ENCODE data around the gene EDEM1. TPM values are rescaled to one million over a fixed set of nuclear protein-coding genes. Genes with fewer than 3 reads are reported as not detected.

EDEM1 gene
- total and polyA plus RNA-seq, 2 experiments from 2014 or later: 17.3 to 24.3 TPM

GRCh38 chr3:5254281-5255048 is 67.0 kb downstream of the EDEM1 start:
- Histone ChIP-seq H3K4me2 (ENCODE audit: unreplicated experiment) (no peak overlapping the region), H4K20me1 (ENCODE audit: insufficient read depth) (no peaks in the 10 kb centered on the region), H3F3A (ENCODE audit: insufficient read depth) (no peaks in the 10 kb centered on the region), H3K4me1 (ENCODE audit: insufficient read depth) (no peaks in the 10 kb centered on the region), H3K9ac (no peak overlapping the region), H2AFZ (no peak overlapping the region), H3K36me3 (ENCODE audit: low read depth) (no peaks in the 10 kb centered on the region), H3K27me3 (replicated peaks; ENCODE audit: insufficient read depth) (peaks cover 6% of the 10 kb centered on the region; the same call in 1 of the 2 replicates), H3K79me2 (ENCODE audit: insufficient read depth) (no peaks in the 10 kb centered on the region), H3K9me2 (ENCODE audit: insufficient read depth) (no peaks in the 10 kb centered on the region), H3K27ac (no peak overlapping the region), H3K4me3 (no peak overlapping the region), H3K9me3 (ENCODE audit: low read depth) (no peaks in the 10 kb centered on the region)
- in situ Hi-C loops (cut with MboI): no loop called here
- TF ChIP-seq EZH2 (IDR thresholded peaks at IDR 0.05; ENCODE audit: insufficient read depth, poor library complexity, severe bottlenecking): no peak
- no peak for TF ChIP-seq EZH2phosphoT487 (IDR thresholded peaks at IDR 0.05; ENCODE audit: insufficient read depth, low read depth)
- no peak for DNase-seq
- 53 to 56% methylated on average over 12 of the region's 12 CpGs for WGBS, 2 experiments (ENCODE audit: low coverage in 1 of 2, low lambda C conversion rate in 2 of 2, missing lambda C conversion rate in 2 of 2)

DNA sequence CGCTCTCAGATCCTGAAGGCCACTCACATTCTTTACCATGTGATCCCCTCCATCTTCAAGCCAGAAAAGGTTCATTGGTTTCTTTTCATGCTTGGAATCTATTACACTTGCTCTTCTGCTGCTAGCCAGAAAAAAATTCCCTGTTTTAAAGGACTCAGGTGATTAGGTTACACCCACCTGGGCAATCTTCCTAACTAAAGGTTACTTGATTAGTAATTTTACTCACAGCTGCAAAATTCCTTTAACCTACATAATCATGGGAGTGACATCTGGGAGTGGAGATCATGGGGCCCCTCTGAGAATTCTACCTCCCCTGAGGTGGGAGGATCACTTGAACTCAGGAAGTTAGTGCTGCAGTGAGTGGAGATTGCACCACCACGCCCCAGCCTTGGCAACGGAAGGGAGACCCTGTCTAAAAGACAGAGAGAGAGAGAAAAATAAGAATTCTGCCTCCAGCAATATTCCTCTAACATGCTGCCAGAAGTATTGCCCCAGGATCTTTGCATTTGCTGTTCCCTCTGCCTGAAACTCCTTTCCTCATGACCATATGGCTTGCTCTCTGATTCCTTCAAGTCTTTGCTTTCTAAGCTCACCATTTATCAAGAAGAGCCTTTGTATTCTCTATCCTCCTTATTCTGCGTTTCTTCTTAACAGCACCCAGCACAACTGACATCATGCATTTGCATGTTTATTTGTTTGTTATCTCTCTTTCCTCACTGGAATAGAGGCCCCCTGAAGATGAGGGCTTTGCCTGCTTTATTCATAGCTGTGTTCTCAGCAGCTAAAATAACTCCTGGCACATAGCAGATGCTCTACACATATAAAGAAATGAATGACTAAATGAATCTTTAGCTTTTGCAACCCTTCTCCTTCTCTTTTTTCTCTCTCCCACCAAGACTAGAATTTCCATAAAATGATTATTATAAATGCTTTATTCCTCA is 68.2 kb downstream of the EDEM1 start:
- H3K27me3 ChIP-seq (replicated peaks; ENCODE audit: insufficient read depth): peaks cover 6% of the 10 kb centered on the region; the same call in 1 of the 2 replicates
- H3K79me2 ChIP-seq (ENCODE audit: insufficient read depth): no peaks in the 10 kb centered on the region
- H3K4me2 ChIP-seq (ENCODE audit: unreplicated experiment): no peak overlapping the region
- no peaks in the 10 kb centered on the region for H3K9me2 ChIP-seq (ENCODE audit: insufficient read depth)
- TF ChIP-seq EZH2 (IDR thresholded peaks at IDR 0.05; ENCODE audit: insufficient read depth, poor library complexity, severe bottlenecking): no peak
- no peak for TF ChIP-seq EZH2phosphoT487 (IDR thresholded peaks at IDR 0.05; ENCODE audit: insufficient read depth, low read depth)
- no peak overlapping the region for H3K4me3 ChIP-seq
- H3K36me3 ChIP-seq (ENCODE audit: low read depth): no peaks in the 10 kb centered on the region
- H3F3A ChIP-seq (ENCODE audit: insufficient read depth): no peaks in the 10 kb centered on the region
- H3K4me1 ChIP-seq (ENCODE audit: insufficient read depth): no peaks in the 10 kb centered on the region
- H3K27ac ChIP-seq: no peak overlapping the region
- in situ Hi-C loops (cut with MboI): no loop called here
- H3K9ac ChIP-seq: no peak overlapping the region
- no peak for DNase-seq
- WGBS, 2 experiments (ENCODE audit: low coverage in 1 of 2, low lambda C conversion rate in 2 of 2, missing lambda C conversion rate in 2 of 2): 45 to 55% methylated on average over 4 of the region's 4 CpGs
- no peaks in the 10 kb centered on the region for H3K9me3 ChIP-seq (ENCODE audit: low read depth)
- no peaks in the 10 kb centered on the region for H4K20me1 ChIP-seq (ENCODE audit: insufficient read depth)
- no peak overlapping the region for H2AFZ ChIP-seq

- in situ Hi-C loops (cut with MboI): no loop called here
- H3K27ac ChIP-seq: no peak overlapping the region
- no peaks in the 10 kb centered on the region for H3F3A ChIP-seq (ENCODE audit: insufficient read depth)
- H4K20me1 ChIP-seq (ENCODE audit: insufficient read depth): no peaks in the 10 kb centered on the region
- peaks cover 6% of the 10 kb centered on the region; the same call in 1 of the 2 replicates for H3K27me3 ChIP-seq (replicated peaks; ENCODE audit: insufficient read depth)
- TF ChIP-seq EZH2phosphoT487 (IDR thresholded peaks at IDR 0.05; ENCODE audit: insufficient read depth, low read depth): no peak
- TF ChIP-seq EZH2 (IDR thresholded peaks at IDR 0.05; ENCODE audit: insufficient read depth, poor library complexity, severe bottlenecking): no peak
- H2AFZ ChIP-seq: no peak overlapping the region
- H3K4me1 ChIP-seq (ENCODE audit: insufficient read depth): no peaks in the 10 kb centered on the region
- no peaks in the 10 kb centered on the region for H3K9me3 ChIP-seq (ENCODE audit: low read depth)
- no peaks in the 10 kb centered on the region for H3K9me2 ChIP-seq (ENCODE audit: insufficient read depth)
- H3K4me2 ChIP-seq (ENCODE audit: unreplicated experiment): no peak overlapping the region
- H3K4me3 ChIP-seq: no peak overlapping the region
- H3K36me3 ChIP-seq (ENCODE audit: low read depth): no peaks in the 10 kb centered on the region
- no peak for DNase-seq
- no peaks in the 10 kb centered on the region for H3K79me2 ChIP-seq (ENCODE audit: insufficient read depth)
- 25 to 32% methylated on average over 3 of the region's 3 CpGs for WGBS, 2 experiments (ENCODE audit: low coverage in 1 of 2, low lambda C conversion rate in 2 of 2, missing lambda C conversion rate in 2 of 2)
- H3K9ac ChIP-seq: no peak overlapping the region
These were observed 71.0 kb downstream of the EDEM1 start for GRCh38 chr3:5258526-5258925.

DNA sequence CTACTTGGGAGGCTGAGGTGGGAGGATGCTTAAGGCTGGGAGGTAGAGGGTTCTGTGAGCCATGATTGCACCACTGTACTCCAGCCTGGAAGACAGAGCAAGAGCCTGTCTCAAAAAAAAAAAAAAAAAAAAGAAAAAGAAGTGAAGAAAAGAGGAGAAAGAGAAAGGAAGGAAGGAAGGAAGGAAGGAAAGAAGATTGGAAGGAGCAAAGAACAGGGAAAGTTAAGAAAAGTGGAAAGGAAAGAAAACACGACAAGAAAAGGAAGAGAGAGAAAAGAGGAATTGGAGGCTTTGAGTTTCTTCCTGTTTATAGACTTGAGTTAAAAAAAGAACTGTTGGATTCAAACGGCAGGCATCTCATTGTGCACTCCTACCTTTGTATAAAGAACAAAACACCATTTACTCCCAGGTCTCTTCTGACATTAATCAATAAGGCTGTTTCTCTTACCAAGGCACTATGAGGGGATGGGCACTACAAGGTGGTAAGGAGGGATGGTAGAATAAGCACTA is 73.5 kb downstream of the EDEM1 start:
- H3K4me3 ChIP-seq: no peak overlapping the region
- no peak for DNase-seq
- no peaks in the 10 kb centered on the region for H3K9me2 ChIP-seq (ENCODE audit: insufficient read depth)
- H3K9ac ChIP-seq: no peak overlapping the region
- no peak overlapping the region for H3K27ac ChIP-seq
- no peaks in the 10 kb centered on the region for H3F3A ChIP-seq (ENCODE audit: insufficient read depth)
- no peak overlapping the region for H2AFZ ChIP-seq
- H3K79me2 ChIP-seq (ENCODE audit: insufficient read depth): no peaks in the 10 kb centered on the region
- H4K20me1 ChIP-seq (ENCODE audit: insufficient read depth): no peaks in the 10 kb centered on the region
- no peaks in the 10 kb centered on the region for H3K9me3 ChIP-seq (ENCODE audit: low read depth)
- no peak overlapping the region for H3K4me2 ChIP-seq (ENCODE audit: unreplicated experiment)
- H3K36me3 ChIP-seq (ENCODE audit: low read depth): no peaks in the 10 kb centered on the region
- H3K4me1 ChIP-seq (ENCODE audit: insufficient read depth): no peaks in the 10 kb centered on the region
- TF ChIP-seq EZH2 (IDR thresholded peaks at IDR 0.05; ENCODE audit: insufficient read depth, poor library complexity, severe bottlenecking) (no peak), EZH2phosphoT487 (IDR thresholded peaks at IDR 0.05; ENCODE audit: insufficient read depth, low read depth) (no peak)
- WGBS, 2 experiments (ENCODE audit: low coverage in 1 of 2, low lambda C conversion rate in 2 of 2, missing lambda C conversion rate in 2 of 2): 28 to 37% methylated on average over 2 of the region's 2 CpGs
- in situ Hi-C loops (cut with MboI): no loop called here
- peaks cover 3% of the 10 kb centered on the region; the same call in 1 of the 2 replicates for H3K27me3 ChIP-seq (replicated peaks; ENCODE audit: insufficient read depth)
